ENCODE data around the gene TBXAS1.

DNA sequence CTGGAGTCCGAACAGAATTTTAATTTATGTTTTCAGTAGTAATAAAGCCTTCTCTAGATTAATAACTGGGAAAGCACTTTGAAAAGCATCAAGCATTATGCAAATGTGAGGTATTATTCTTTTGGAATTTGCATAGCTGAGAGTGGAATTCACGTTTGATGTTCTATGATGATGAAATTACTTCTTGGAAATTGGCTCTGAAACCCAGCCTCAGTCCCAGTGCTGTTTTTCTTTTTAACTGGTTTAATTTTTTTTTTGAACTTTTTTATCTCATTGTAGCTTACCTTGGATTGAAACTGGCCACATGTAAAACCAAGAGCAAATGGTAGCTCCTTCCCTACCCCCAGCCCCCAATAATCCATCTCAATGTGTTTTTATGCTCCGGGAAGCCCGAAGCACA is 1.2 kb downstream of the TBXAS1 start:
- TF ChIP-seq, protein P1, sequence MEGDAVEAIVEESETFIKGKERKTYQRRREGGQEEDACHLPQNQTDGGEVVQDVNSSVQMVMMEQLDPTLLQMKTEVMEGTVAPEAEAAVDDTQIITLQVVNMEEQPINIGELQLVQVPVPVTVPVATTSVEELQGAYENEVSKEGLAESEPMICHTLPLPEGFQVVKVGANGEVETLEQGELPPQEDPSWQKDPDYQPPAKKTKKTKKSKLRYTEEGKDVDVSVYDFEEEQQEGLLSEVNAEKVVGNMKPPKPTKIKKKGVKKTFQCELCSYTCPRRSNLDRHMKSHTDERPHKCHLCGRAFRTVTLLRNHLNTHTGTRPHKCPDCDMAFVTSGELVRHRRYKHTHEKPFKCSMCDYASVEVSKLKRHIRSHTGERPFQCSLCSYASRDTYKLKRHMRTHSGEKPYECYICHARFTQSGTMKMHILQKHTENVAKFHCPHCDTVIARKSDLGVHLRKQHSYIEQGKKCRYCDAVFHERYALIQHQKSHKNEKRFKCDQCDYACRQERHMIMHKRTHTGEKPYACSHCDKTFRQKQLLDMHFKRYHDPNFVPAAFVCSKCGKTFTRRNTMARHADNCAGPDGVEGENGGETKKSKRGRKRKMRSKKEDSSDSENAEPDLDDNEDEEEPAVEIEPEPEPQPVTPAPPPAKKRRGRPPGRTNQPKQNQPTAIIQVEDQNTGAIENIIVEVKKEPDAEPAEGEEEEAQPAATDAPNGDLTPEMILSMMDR (IDR thresholded peaks at IDR 0.05), result no peak
- TF ChIP-seq EP300 (IDR thresholded peaks at IDR 0.05), result no peak
- no peak for TF ChIP-seq POLR2AphosphoS5 (IDR thresholded peaks at IDR 0.05)
